ENCODE data around the gene EIF3F.

The EIF3F gene

GRCh38 chr11:8039530-8040260, 52.6 kb downstream of the EIF3F start:
- no peak overlapping the region for H3K27ac ChIP-seq (ENCODE audit: low read length)
- ATAC-seq (ENCODE audit: insufficient read depth, low read depth) (no peak), DNase-seq (no peak)
- no peaks in the 10 kb centered on the region for H3K9me3 ChIP-seq (ENCODE audit: insufficient read depth, low read length, severe bottlenecking)
- H3K27me3 ChIP-seq (ENCODE audit: insufficient read depth, low read length, poor library complexity): no peaks in the 10 kb centered on the region
- no peak for TF ChIP-seq EZH2 (IDR thresholded peaks at IDR 0.05; ENCODE audit: borderline replicate concordance, low read depth, low read length, severe bottlenecking)
- TF ChIP-seq CTCF (IDR thresholded peaks at IDR 0.05; ENCODE audit: borderline replicate concordance, extremely low read depth, low read length, poor library complexity, severe bottlenecking): no peak
- H3K4me3 ChIP-seq (ENCODE audit: low read depth in 1 of 2, low read length in 2 of 2): no peak overlapping the region
- H4K20me1 ChIP-seq (ENCODE audit: insufficient read depth, low read length): no peaks in the 10 kb centered on the region
- H3K79me2 ChIP-seq (ENCODE audit: insufficient read depth, low read length): no peaks in the 10 kb centered on the region
- no peak overlapping the region for H3K9ac ChIP-seq (ENCODE audit: low read depth, low read length)
- no peak overlapping the region for H2AFZ ChIP-seq (ENCODE audit: low read depth, low read length)
- H3K36me3 ChIP-seq (ENCODE audit: insufficient read depth, low read length): no peaks in the 10 kb centered on the region
- no peak overlapping the region for H3K4me2 ChIP-seq (ENCODE audit: insufficient read depth, low read length)
- no peaks in the 10 kb centered on the region for H3K4me1 ChIP-seq (ENCODE audit: insufficient read depth, low read length)

- ATAC-seq (ENCODE audit: insufficient read depth, low read depth): no peak
Measured at GRCh38 chr11:8040261-8040920, 53.3 kb downstream of the EIF3F start.

GRCh38 chr11:8040921-8041285, 53.8 kb downstream of the EIF3F start:
- Histone ChIP-seq H4K20me1 (ENCODE audit: insufficient read depth, low read length) (no peaks in the 10 kb centered on the region), H3K9ac (ENCODE audit: low read depth, low read length) (no peak overlapping the region), H3K4me1 (ENCODE audit: insufficient read depth, low read length) (no peaks in the 10 kb centered on the region), H3K27ac (ENCODE audit: low read length) (no peak overlapping the region), H3K4me3 (ENCODE audit: low read depth in 1 of 2, low read length in 2 of 2) (no peak overlapping the region), H3K79me2 (ENCODE audit: insufficient read depth, low read length) (no peaks in the 10 kb centered on the region), H3K4me2 (ENCODE audit: insufficient read depth, low read length) (no peak overlapping the region), H2AFZ (ENCODE audit: low read depth, low read length) (no peak overlapping the region), H3K27me3 (ENCODE audit: insufficient read depth, low read length, poor library complexity) (no peaks in the 10 kb centered on the region), H3K9me3 (ENCODE audit: insufficient read depth, low read length, severe bottlenecking) (no peaks in the 10 kb centered on the region), H3K36me3 (ENCODE audit: insufficient read depth, low read length) (no peaks in the 10 kb centered on the region)
- DNase-seq (no peak), ATAC-seq (ENCODE audit: insufficient read depth, low read depth) (no peak)
- TF ChIP-seq EZH2 (IDR thresholded peaks at IDR 0.05; ENCODE audit: borderline replicate concordance, low read depth, low read length, severe bottlenecking) (no peak), CTCF (IDR thresholded peaks at IDR 0.05; ENCODE audit: borderline replicate concordance, extremely low read depth, low read length, poor library complexity, severe bottlenecking) (no peak)

More at GRCh38 chr11:8040261-8040920, 53.3 kb downstream of the EIF3F start:
- no peak for TF ChIP-seq EZH2 (IDR thresholded peaks at IDR 0.05; ENCODE audit: borderline replicate concordance, low read depth, low read length, severe bottlenecking)
- no peak for TF ChIP-seq CTCF (IDR thresholded peaks at IDR 0.05; ENCODE audit: borderline replicate concordance, extremely low read depth, low read length, poor library complexity, severe bottlenecking)
- no peak overlapping the region for H3K4me3 ChIP-seq (ENCODE audit: low read depth in 1 of 2, low read length in 2 of 2)
- H3K27me3 ChIP-seq (ENCODE audit: insufficient read depth, low read length, poor library complexity): no peaks in the 10 kb centered on the region
- H3K79me2 ChIP-seq (ENCODE audit: insufficient read depth, low read length): no peaks in the 10 kb centered on the region
- H3K9ac ChIP-seq (ENCODE audit: low read depth, low read length): no peak overlapping the region
- H3K4me2 ChIP-seq (ENCODE audit: insufficient read depth, low read length): no peak overlapping the region
- no peaks in the 10 kb centered on the region for H4K20me1 ChIP-seq (ENCODE audit: insufficient read depth, low read length)
- no peaks in the 10 kb centered on the region for H3K36me3 ChIP-seq (ENCODE audit: insufficient read depth, low read length)
- H3K27ac ChIP-seq (ENCODE audit: low read length): no peak overlapping the region
- H3K9me3 ChIP-seq (ENCODE audit: insufficient read depth, low read length, severe bottlenecking): no peaks in the 10 kb centered on the region
- H3K4me1 ChIP-seq (ENCODE audit: insufficient read depth, low read length): no peaks in the 10 kb centered on the region
- DNase-seq: no peak
- H2AFZ ChIP-seq (ENCODE audit: low read depth, low read length): no peak overlapping the region

All from DND-41 (cell line).